Coronary artery (tissue), 2 donors: ENCODE measurements around the gene HOXC11.

Experiments
- DNase-seq: peaks from one replicate; pipeline ENCODE4 v3.0.0-alpha.2; 2017; ENCODE audit warnings: low spot score
- H3K27ac ChIP-seq, 2 donors: fragments of 200-600 bp; sonication (generic); one replicate each; pipeline ENCODE4 v1.5.1; 2016 to 2019
- H3K4me3 ChIP-seq: fragments of 200-600 bp; sonication (generic); 2 replicates; pipeline ENCODE4 v1.5.1; 2016; ENCODE audit warnings: mild to moderate bottlenecking, moderate library complexity
- TF ChIP-seq, protein P1 (sequence below): fragments of 200-600 bp; sonication (generic); IDR thresholded peaks from one replicate; pipeline ENCODE4 v1.5.1; 2019; ENCODE audit warnings: antibody characterized with exemption

HOXC11 gene

GRCh38 chr12:53939141-53940108, 33.5 kb upstream of the HOXC11 start:
- DNase-seq, result no peak
- Histone ChIP-seq H3K4me3 (peak overlapping the region; percentile 28), H3K27ac (no peak overlapping the region)
- TF ChIP-seq, protein P1, sequence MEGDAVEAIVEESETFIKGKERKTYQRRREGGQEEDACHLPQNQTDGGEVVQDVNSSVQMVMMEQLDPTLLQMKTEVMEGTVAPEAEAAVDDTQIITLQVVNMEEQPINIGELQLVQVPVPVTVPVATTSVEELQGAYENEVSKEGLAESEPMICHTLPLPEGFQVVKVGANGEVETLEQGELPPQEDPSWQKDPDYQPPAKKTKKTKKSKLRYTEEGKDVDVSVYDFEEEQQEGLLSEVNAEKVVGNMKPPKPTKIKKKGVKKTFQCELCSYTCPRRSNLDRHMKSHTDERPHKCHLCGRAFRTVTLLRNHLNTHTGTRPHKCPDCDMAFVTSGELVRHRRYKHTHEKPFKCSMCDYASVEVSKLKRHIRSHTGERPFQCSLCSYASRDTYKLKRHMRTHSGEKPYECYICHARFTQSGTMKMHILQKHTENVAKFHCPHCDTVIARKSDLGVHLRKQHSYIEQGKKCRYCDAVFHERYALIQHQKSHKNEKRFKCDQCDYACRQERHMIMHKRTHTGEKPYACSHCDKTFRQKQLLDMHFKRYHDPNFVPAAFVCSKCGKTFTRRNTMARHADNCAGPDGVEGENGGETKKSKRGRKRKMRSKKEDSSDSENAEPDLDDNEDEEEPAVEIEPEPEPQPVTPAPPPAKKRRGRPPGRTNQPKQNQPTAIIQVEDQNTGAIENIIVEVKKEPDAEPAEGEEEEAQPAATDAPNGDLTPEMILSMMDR, result no peak

GRCh38 chr12:53940443-53941014, 32.4 kb upstream of the HOXC11 start:
- DNase-seq, result no peak
- no peak overlapping the region for H3K27ac ChIP-seq
- no peak overlapping the region for H3K4me3 ChIP-seq
- TF ChIP-seq, protein P1, result no peak

DNA sequence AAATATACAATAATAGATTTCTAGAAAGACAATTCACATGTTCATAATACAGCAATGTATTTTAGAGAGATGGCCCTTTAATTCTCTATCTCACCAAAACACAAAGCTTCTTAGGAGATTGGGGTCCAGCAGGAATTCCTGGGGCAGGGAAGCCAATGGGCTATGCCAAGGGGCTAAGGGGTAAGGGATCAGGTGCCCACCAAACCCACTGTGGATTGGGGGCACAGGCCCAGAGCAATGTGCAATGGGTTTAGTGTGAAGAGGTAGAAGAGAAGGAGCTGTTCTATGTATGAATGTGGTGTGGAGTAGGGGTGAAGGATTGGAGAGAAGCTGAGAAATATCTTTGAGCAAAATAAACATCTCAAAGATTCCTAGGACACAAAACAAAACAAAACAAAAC, 31.7 kb upstream of the HOXC11 start:
- TF ChIP-seq, protein P1, result no peak
- H3K4me3 ChIP-seq, result no peak overlapping the region
- no peak overlapping the region for H3K27ac ChIP-seq
- no peak for DNase-seq

DNA sequence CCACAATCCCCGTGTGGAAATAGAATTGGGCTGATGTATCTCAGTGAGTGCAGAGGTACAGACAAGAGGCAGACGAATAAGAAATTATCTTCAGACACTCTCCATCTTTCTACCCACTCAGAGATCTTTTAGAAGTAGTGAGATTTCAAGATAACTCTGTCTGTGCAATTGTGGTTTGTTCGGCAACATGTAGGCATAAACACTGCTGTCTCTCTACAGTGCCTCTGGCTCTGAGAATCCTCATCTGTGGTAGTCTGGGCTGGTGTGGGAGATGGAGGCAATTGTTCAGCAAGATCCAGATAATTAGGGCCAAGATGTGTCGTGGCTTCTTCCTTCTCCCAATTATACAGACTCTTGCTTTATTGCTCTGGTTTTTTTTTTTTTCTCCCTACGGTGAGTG, 31.2 kb upstream of the HOXC11 start:
- H3K27ac ChIP-seq, result no peak overlapping the region
- no peak overlapping the region for H3K4me3 ChIP-seq
- no peak for DNase-seq
- TF ChIP-seq, protein P1, result no peak

DNA sequence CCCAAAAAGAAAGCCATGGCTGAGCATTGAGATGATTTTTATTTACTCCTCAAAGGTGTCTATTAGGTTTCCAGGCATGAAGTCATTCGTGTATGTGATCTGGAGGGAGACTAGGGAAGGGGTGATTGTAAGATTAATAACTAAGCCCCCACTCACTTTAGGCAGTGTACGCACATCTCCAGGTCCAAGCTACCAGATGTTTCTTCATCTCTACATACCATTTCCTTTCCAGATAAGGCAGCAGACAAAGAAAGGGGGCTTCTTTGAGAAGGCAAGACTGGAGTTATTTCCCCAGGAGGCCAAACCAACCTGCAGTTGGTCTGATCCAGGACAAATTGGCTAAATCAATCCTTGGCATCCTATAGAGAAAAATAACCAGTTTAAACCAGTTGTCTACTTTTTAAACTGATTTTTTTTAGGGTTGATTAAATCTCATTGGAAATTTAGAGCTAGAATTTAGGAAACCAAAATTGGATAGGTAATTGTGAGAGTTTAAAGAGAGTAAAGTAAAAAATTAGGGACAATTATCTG, 30.4 kb upstream of the HOXC11 start:
- H3K4me3 ChIP-seq, result no peak overlapping the region
- DNase-seq, result no peak
- TF ChIP-seq, protein P1, result no peak
- H3K27ac ChIP-seq, result no peak overlapping the region

DNA sequence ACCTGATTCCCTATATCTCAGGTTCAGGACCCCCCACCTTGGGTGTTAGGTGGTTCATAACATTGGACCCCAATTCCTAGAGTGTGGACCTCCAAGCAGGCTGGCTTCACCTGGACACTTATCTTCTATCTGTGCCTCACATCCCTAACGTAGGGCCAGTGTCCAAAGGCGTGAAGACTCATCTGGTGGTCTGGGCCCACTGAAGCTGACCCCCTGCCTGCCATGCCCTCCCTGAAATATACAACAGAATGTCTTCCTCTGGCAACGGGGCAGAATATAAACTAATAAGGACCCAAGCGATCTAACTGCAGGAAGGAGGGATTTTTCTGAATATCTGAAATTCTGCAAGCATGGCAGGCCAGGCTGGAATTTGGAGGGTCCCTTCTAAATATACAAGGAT, 28.7 kb upstream of the HOXC11 start:
- Histone ChIP-seq H3K4me3 (no peak overlapping the region), H3K27ac (no peak overlapping the region)
- DNase-seq, result no peak
- TF ChIP-seq, protein P1, result no peak
